IMR-90 (cell line): Measurements from ENCODE around the gene FRMPD4. TPM values are rescaled to one million over a fixed set of nuclear protein-coding genes. Genes with fewer than 3 reads are reported as not detected.

Experiments
- ATAC-seq: fragments of 200-7000 bp; cut with Tn5 transposase; 2 replicates; pipeline ENCODE4 v1.9.1; 2020; ENCODE audit warnings: low read depth, mild to moderate bottlenecking, moderate library complexity
- BruUV-seq: library from RNA; stranded (reverse); fragments of 400-500 nt; replicated peaks from 2 replicates; lab custom pipeline; 2021; lab: Mats Ljungman, UMichigan
- CTCF ChIA-PET: fragments of 300-600 bp; formaldehyde crosslinking; extraction: SDS; loops from one replicate; lab custom pipeline; 2021; ENCODE audit warnings: antibody characterized with exemption; lab: Yijun Ruan, JAX
- POLR2A ChIA-PET: fragments of 300-600 bp; sonication (Branson Sonifier 250); formaldehyde crosslinking; loops from one replicate; lab custom pipeline; 2022; ENCODE audit warnings: antibody characterized with exemption; ENCODE audit not compliant: unreplicated experiment; lab: Charles Lee
- DNase-seq: peaks from one replicate; pipeline ENCODE4 v3.0.0; 2013
- H2AFZ ChIP-seq: replicated peaks from 2 replicates; pipeline ENCODE3; 2013; ENCODE audit warnings: low read length, mild to moderate bottlenecking; ENCODE audit not compliant: poor library complexity
- H2AK5ac ChIP-seq: 2 replicates; pipeline ENCODE4 v1.6.1; 2013; ENCODE audit warnings: low read depth, low read length, inconsistent platforms
- H2AK9ac ChIP-seq: replicated peaks from 2 replicates; pipeline ENCODE3; 2013; ENCODE audit warnings: mild to moderate bottlenecking, low read depth, low read length, moderate library complexity; ENCODE audit not compliant: poor library complexity
- H2BK120ac ChIP-seq: 2 replicates; pipeline ENCODE4 v1.6.1; 2013; ENCODE audit warnings: low read depth, low read length, inconsistent platforms
- H2BK15ac ChIP-seq: 3 replicates; pipeline ENCODE4 v1.6.1; 2013; ENCODE audit warnings: low read depth, low read length, inconsistent platforms
- H2BK20ac ChIP-seq: 2 replicates; pipeline ENCODE4 v1.6.1; 2013; ENCODE audit warnings: low read depth, mild to moderate bottlenecking, inconsistent platforms, low read length, moderate library complexity
- H2BK5ac ChIP-seq: 2 replicates; pipeline ENCODE4 v1.6.1; 2013; ENCODE audit warnings: mild to moderate bottlenecking, low read depth, low read length, inconsistent platforms; ENCODE audit not compliant: poor library complexity, severe bottlenecking
- H3K14ac ChIP-seq: replicated peaks from 2 replicates; pipeline ENCODE4 v1.6.1; 2013; ENCODE audit warnings: low read depth, low read length, inconsistent platforms
- H3K18ac ChIP-seq: 2 replicates; pipeline ENCODE4 v1.6.1; 2013; ENCODE audit warnings: low read depth, low read length, control low read depth
- H3K23ac ChIP-seq: 2 replicates; pipeline ENCODE4 v1.6.1; 2013; ENCODE audit warnings: low read depth, low read length, inconsistent platforms
- H3K27ac ChIP-seq: 2 replicates; pipeline ENCODE4 v1.5.1; 2013; ENCODE audit warnings: mild to moderate bottlenecking, control low read depth, low read length; ENCODE audit not compliant: insufficient read depth
- H3K27me3 ChIP-seq: 2 replicates; pipeline ENCODE4 v1.6.1; 2013; ENCODE audit warnings: low read length; ENCODE audit not compliant: control insufficient read depth, insufficient read depth
- H3K36me3 ChIP-seq: 2 replicates; pipeline ENCODE4 v1.6.1; 2013; ENCODE audit warnings: low read length, mixed read lengths; ENCODE audit not compliant: control insufficient read depth, insufficient read depth
- H3K4ac ChIP-seq: 2 replicates; pipeline ENCODE4 v1.6.1; 2013; ENCODE audit warnings: low read depth, low read length, inconsistent platforms
- H3K4me1 ChIP-seq: 2 replicates; pipeline ENCODE4 v1.6.1; 2013; ENCODE audit warnings: low read length, mixed read lengths; ENCODE audit not compliant: control insufficient read depth, insufficient read depth
- H3K4me2 ChIP-seq: 2 replicates; pipeline ENCODE4 v1.6.1; 2013; ENCODE audit warnings: low read depth, mild to moderate bottlenecking, control low read depth, low read length, moderate library complexity
- H3K4me3 ChIP-seq: 2 replicates; pipeline ENCODE4 v1.5.1; 2013; ENCODE audit warnings: low read depth, mild to moderate bottlenecking, control low read depth, low read length, moderate library complexity; ENCODE audit not compliant: insufficient read depth
- H3K56ac ChIP-seq: 2 replicates; pipeline ENCODE4 v1.6.1; 2013; ENCODE audit warnings: low read length, inconsistent platforms; ENCODE audit not compliant: insufficient read depth; ENCODE audit errors: extremely low read depth
- H3K79me1 ChIP-seq, 2 experiments: 2 replicates each; pipeline ENCODE4 v1.6.1; 2013; ENCODE audit warnings: low read length in 2 of 2, inconsistent platforms in 1 of 2, low read depth in 1 of 2
- H3K9ac ChIP-seq: 2 replicates; pipeline ENCODE4 v1.6.1; 2013; ENCODE audit warnings: low read depth, low read length, control low read depth
- H3K9me1 ChIP-seq: 2 replicates; pipeline ENCODE4 v1.6.1; 2013; ENCODE audit warnings: low read length, inconsistent platforms; ENCODE audit not compliant: insufficient read depth
- H3K9me3 ChIP-seq: 2 replicates; pipeline ENCODE4 v1.6.1; 2013; ENCODE audit warnings: low read length; ENCODE audit not compliant: control insufficient read depth, insufficient read depth
- H4K20me1 ChIP-seq: 2 replicates; pipeline ENCODE4 v1.6.1; 2013; ENCODE audit warnings: low read length, inconsistent platforms; ENCODE audit not compliant: insufficient read depth
- H4K5ac ChIP-seq: 2 replicates; pipeline ENCODE4 v1.6.1; 2013; ENCODE audit warnings: mild to moderate bottlenecking, low read depth, low read length, control low read depth
- H4K8ac ChIP-seq, 2 experiments: 2 replicates each; pipeline ENCODE4 v1.6.1; 2013; ENCODE audit warnings: low read depth in 2 of 2, low read length in 2 of 2, control low read depth in 1 of 2, inconsistent platforms in 1 of 2
- H4K91ac ChIP-seq: 2 replicates; pipeline ENCODE4 v1.6.1; 2013; ENCODE audit warnings: low read depth, low read length, inconsistent platforms; ENCODE audit not compliant: insufficient read depth
- BHLHE40 ChIP-seq: fragments of 150-350 bp; IDR thresholded peaks from 2 replicates; pipeline ENCODE4 v1.6.1; 2016; ENCODE audit warnings: mild to moderate bottlenecking, low read depth, low read length
- CEBPB ChIP-seq: IDR thresholded peaks from 2 replicates; pipeline ENCODE4 v1.6.1; 2012; ENCODE audit warnings: low read depth, low read length, improper control_type of control experiment
- CHD1 ChIP-seq: IDR thresholded peaks from 2 replicates; pipeline ENCODE4 v1.6.1; 2012; ENCODE audit warnings: low read depth, low read length, improper control_type of control experiment
- CTCF ChIP-seq: conservative IDR thresholded peaks from 2 replicates; pipeline ENCODE4 v1.5.1; 2012; ENCODE audit warnings: mild to moderate bottlenecking, low read depth, low read length, improper control_type of control experiment
- FOS ChIP-seq: fragments of 150-350 bp; IDR thresholded peaks from 2 replicates; pipeline ENCODE4 v1.6.1; 2016; ENCODE audit warnings: low read depth, low read length
- MAFK ChIP-seq: IDR thresholded peaks from 2 replicates; pipeline ENCODE4 v1.6.1; 2012; ENCODE audit warnings: low read depth, low read length, improper control_type of control experiment
- MAZ ChIP-seq: IDR thresholded peaks from 2 replicates; pipeline ENCODE4 v1.6.1; 2012; ENCODE audit warnings: low read depth, mild to moderate bottlenecking, low read length, improper control_type of control experiment, moderate library complexity, borderline replicate concordance
- MXI1 ChIP-seq: IDR thresholded peaks from 2 replicates; pipeline ENCODE4 v1.6.1; 2012; ENCODE audit warnings: low read depth, mild to moderate bottlenecking, low read length, moderate library complexity, borderline replicate concordance
- NFE2L2 ChIP-seq: fragments of 150-350 bp; IDR thresholded peaks from 2 replicates; pipeline ENCODE4 v1.6.1; 2016; ENCODE audit warnings: low read depth, mild to moderate bottlenecking, low read length
- POLR2A ChIP-seq: IDR thresholded peaks from 2 replicates; pipeline ENCODE4 v1.6.1; 2012; ENCODE audit warnings: mild to moderate bottlenecking, low read depth, low read length
- RAD21 ChIP-seq: IDR thresholded peaks from 2 replicates; pipeline ENCODE4 v1.6.1; 2012; ENCODE audit warnings: low read length, improper control_type of control experiment
- RCOR1 ChIP-seq: IDR thresholded peaks from 2 replicates; pipeline ENCODE4 v1.6.1; 2012; ENCODE audit warnings: mild to moderate bottlenecking, low read length, improper control_type of control experiment; ENCODE audit not compliant: insufficient replicate concordance
- RFX5 ChIP-seq: IDR thresholded peaks from 2 replicates; pipeline ENCODE4 v1.8.0; 2012; ENCODE audit warnings: low read depth, mild to moderate bottlenecking, low read length, moderate library complexity
- SMC3 ChIP-seq: fragments of 150-350 bp; IDR thresholded peaks from 2 replicates; pipeline ENCODE4 v1.6.1; 2016; ENCODE audit warnings: low read depth, mild to moderate bottlenecking, antibody characterized with exemption, low read length, moderate library complexity
- USF2 ChIP-seq: fragments of 150-350 bp; IDR thresholded peaks from 2 replicates; pipeline ENCODE4 v1.6.1; 2017; ENCODE audit warnings: mild to moderate bottlenecking, antibody characterized with exemption, low read length, low read depth
- WGBS, 2 experiments: methylation state at CpG; one replicate each; pipeline versions ENCODE4 v1.1.5 to v1.1.7; 2013; ENCODE audit warnings: missing lambda C conversion rate in 2 of 2; ENCODE audit not compliant: insufficient read length in 1 of 2; ENCODE audit errors: extremely low coverage in 2 of 2; 5-methylcytosine and 5-hydroxymethylcytosine counted together
- dilution Hi-C: fragments of 300-500 bp; cut with HindIII; formaldehyde crosslinking; loops from one replicate; pipeline ENCODE4 v1.14.3; 2018; ENCODE audit warnings: low sequenced_read_pairs; ENCODE audit not compliant: unreplicated experiment
- in situ Hi-C: fragments of 300-500 bp; cut with MboI; formaldehyde crosslinking; loops from 3 replicates; pipeline ENCODE4 v1.14.3; 2019; ENCODE audit warnings: low sequenced_read_pairs, inconsistent platforms, mixed read lengths
- intact Hi-C: fragments of 100-400 bp; cut with micrococcal nuclease; formaldehyde crosslinking; loops from 2 replicates; pipeline ENCODE4 v1.10.0; 2022
- polyA plus RNA-seq, 3 experiments: library from polyadenylated mRNA; depleted of rRNA; stranded (reverse); fragments of >200 nt; gene quantifications; 2 replicates each; pipeline ENCODE4 v1.2.3, GENCODE V29; 2012; ENCODE audit warnings: low replicate concordance in 1 of 3
- total RNA-seq: library from RNA; depleted of rRNA; stranded (reverse); fragments of >200 nt; gene quantifications from 2 replicates; pipeline ENCODE4 v1.2.3, GENCODE V29; 2012
- TF ChIP-seq, protein P1 (sequence below): fragments of 150-350 bp; IDR thresholded peaks from 2 replicates; pipeline ENCODE4 v1.6.1; 2016; ENCODE audit warnings: low read depth, mild to moderate bottlenecking, low read length, moderate library complexity, borderline replicate concordance

FRMPD4 gene
- total and polyA plus RNA-seq, 2 of the 4 experiments (the other 2 are of a cell fraction), result 0.53 to 1.1 TPM

DNA sequence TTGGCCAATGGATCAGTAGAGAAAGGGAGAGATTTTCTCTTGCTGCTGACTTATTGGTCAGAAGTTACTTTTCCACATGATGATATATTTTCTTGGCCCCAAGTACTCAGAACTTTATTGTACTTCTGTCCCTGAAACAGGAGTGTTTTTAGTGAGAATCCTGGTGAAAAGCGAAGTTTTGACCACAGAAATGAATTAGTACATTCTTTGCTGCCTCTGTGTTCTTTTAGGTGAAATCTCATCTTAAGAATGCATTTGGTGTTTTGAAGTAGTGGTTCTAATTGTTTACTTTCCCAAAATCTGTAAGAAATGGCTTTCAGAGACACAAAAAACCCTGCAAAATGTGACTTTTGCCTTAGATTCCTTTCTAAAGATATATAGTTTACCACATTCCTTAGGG is 240.4 kb downstream of the FRMPD4 start:
- no peak overlapping the region for H3K4ac ChIP-seq
- H4K5ac ChIP-seq, result no peak overlapping the region
- no peak overlapping the region for H3K23ac ChIP-seq
- no peak overlapping the region for H3K4me2 ChIP-seq
- 0 out of 4 replicates have a peak overlapping the region, but pooled peaks of 1 of the 2 experiments have one; percentile 8 for H4K8ac ChIP-seq
- WGBS, 2 experiments, result no CpG with 5 or more reads among the region's 1 CpG
- CTCF ChIA-PET, result interaction anchor here (0.5 kb wide), 1 partner anchor 66 kb away, joined by 9 read pairs; no protein-coding TSS in a partner anchor
- dilution Hi-C loops, result no loop called here
- intact Hi-C loops, result no loop called here
- ATAC-seq (no peak), DNase-seq (peak; percentile 5)
- H3K18ac ChIP-seq, result peak overlapping the region; percentile 33; the same call in 1 of the 2 replicates
- H2AK9ac ChIP-seq, result no peak overlapping the region
- no peak overlapping the region for H2AK5ac ChIP-seq
- peak overlapping the region; percentile 57; the same call in 1 of the 2 replicates for H2BK120ac ChIP-seq
- H3K79me1 ChIP-seq, result no peaks in the 10 kb centered on the region
- H2BK20ac ChIP-seq, result 0 out of 2 replicates have a peak overlapping the region, but pooled peaks have one; percentile 59
- TF ChIP-seq USF2 (no peak), SMC3 (no peak), MXI1 (no peak), MAZ (no peak), CHD1 (no peak), MAFK (no peak), RAD21 (no peak), RCOR1 (no peak), FOS (no peak), CEBPB (no peak), CTCF (no peak), NFE2L2 (no peak), POLR2A (no peak), BHLHE40 (no peak), RFX5 (no peak)
- TF ChIP-seq, protein P1, sequence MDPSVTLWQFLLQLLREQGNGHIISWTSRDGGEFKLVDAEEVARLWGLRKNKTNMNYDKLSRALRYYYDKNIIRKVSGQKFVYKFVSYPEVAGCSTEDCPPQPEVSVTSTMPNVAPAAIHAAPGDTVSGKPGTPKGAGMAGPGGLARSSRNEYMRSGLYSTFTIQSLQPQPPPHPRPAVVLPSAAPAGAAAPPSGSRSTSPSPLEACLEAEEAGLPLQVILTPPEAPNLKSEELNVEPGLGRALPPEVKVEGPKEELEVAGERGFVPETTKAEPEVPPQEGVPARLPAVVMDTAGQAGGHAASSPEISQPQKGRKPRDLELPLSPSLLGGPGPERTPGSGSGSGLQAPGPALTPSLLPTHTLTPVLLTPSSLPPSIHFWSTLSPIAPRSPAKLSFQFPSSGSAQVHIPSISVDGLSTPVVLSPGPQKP, result no peak
- in situ Hi-C loops, result no loop called here
- no peak overlapping the region for H3K4me3 ChIP-seq
- POLR2A ChIA-PET, result no interaction called here
- no TSS peak for BruUV-seq
- H3K27ac ChIP-seq, result no peak overlapping the region; the same call in 1 of the 2 replicates
- no peak overlapping the region for H2BK15ac ChIP-seq
- no peak overlapping the region for H4K91ac ChIP-seq
- no peak overlapping the region for H2AFZ ChIP-seq
- no peaks in the 10 kb centered on the region for H3K36me3 ChIP-seq
- no peak overlapping the region for H3K9ac ChIP-seq
- H3K9me1 ChIP-seq, result no peaks in the 10 kb centered on the region
- no peaks in the 10 kb centered on the region; the same call in 1 of the 2 replicates for H3K4me1 ChIP-seq
- H2BK5ac ChIP-seq, result peak overlapping the region; percentile 44
- H4K20me1 ChIP-seq, result no peaks in the 10 kb centered on the region
- H3K56ac ChIP-seq, result no peak overlapping the region; the same call in 1 of the 2 replicates
- H3K9me3 ChIP-seq, result no peaks in the 10 kb centered on the region
- H3K14ac ChIP-seq, result no peak overlapping the region
- H3K27me3 ChIP-seq, result no peaks in the 10 kb centered on the region
